ENCODE results near the gene PHF2.

Gene PHF2

GRCh38 chr9:93713716-93714115 is 137.3 kb downstream of the PHF2 start:
- no peak for DNase-seq

DNA sequence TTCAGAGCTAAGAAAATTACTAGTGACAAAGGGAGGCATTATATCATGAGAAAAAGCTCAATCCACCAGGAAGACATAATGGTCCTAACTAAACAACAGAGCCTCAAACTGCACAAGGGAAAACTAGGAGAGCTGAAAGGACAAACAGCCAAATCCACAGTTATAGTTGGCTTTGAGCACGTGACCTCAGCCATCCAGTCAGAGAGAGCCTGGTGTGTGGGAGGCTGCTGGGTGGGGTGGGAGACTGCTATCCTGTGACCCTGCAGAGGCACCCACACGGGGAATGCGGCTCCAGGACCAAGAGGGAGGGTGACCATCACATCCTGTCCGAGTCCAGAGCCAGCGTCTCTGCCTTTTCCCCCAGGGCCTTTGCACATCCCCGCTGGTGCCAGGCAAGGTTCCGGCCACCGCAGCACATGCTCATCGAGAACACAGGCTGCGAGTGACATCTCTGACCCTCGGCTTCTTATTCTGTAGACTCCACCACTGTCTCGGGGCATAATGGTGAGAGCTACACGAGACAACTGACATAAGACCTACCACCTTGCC is 145.1 kb downstream of the PHF2 start:
- DNase-seq, result no peak

GRCh38 chr9:93724852-93725251 is 148.5 kb downstream of the PHF2 start:
- no peak for DNase-seq

GRCh38 chr9:93725382-93725781 is 149.0 kb downstream of the PHF2 start:
- no peak for DNase-seq

DNA sequence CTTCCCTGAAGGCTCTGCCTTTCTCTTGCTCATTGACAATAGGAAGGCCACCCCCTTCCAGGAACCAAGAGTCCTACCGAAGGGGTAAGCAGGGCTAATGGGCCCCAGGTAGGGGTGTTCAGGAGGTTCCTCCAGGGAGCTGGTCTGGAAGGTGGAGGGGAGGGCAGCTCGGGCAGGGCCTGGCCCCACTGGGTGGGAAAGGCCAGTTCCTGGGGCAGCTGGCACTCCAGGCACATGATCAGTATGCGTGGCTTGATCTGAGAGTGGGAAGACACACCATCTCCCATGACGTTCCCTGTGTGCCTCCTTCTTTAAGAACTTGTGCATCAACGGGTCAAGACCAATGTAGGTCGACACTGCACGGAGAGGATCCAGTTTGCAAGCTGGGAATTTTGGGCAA is 149.8 kb downstream of the PHF2 start:
- no peak for DNase-seq

Measured in NCI-H2081 treated with DMSO at 0.1 percent for 48 hours (cell line).